Measurements from ENCODE around the gene ARHGAP26. TPM values are rescaled to one million over a fixed set of nuclear protein-coding genes. Genes with fewer than 3 reads are reported as not detected.
A peak's percentile ranks its signal among the peaks of the same experiment; 100 is the strongest.

ARHGAP26 gene
- total RNA-seq, 1 donor from 2014 or later = 36.7 TPM

GRCh38 chr5:142874540-142874939 is 104.4 kb downstream of the ARHGAP26 start:
- no peak for DNase-seq

DNA sequence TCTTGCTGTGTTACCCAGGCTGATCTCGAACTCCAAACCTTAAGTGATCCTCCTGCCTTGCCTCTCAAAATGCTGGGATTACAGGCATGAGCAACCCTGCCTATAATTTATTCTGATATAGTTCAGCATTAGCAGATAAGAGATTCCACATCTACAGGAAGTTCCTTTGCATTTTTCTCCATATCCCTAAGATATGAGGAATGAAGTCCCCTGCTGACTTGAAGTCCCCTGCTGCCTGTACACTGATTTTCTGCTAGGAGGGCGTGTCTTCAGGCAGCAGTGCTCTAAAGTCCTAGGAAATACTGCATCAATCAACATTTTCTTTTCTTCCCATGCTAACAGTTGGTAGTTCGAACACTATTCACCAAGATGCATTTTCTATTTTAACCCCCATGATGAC is 105.8 kb downstream of the ARHGAP26 start:
- DNase-seq = no peak

- no peak for DNase-seq
Observed at GRCh38 chr5:142876817-142877216, 106.6 kb downstream of the ARHGAP26 start.

GRCh38 chr5:142878111-142878510 is 107.9 kb downstream of the ARHGAP26 start:
- DNase-seq = no peak

GRCh38 chr5:142878638-142879037 is 108.5 kb downstream of the ARHGAP26 start:
- DNase-seq = no peak

GRCh38 chr5:142881076-142881783 is 111.1 kb downstream of the ARHGAP26 start:
- no peak for DNase-seq

- no peak for DNase-seq
Observed at GRCh38 chr5:142881784-142882126, 111.6 kb downstream of the ARHGAP26 start.

DNA sequence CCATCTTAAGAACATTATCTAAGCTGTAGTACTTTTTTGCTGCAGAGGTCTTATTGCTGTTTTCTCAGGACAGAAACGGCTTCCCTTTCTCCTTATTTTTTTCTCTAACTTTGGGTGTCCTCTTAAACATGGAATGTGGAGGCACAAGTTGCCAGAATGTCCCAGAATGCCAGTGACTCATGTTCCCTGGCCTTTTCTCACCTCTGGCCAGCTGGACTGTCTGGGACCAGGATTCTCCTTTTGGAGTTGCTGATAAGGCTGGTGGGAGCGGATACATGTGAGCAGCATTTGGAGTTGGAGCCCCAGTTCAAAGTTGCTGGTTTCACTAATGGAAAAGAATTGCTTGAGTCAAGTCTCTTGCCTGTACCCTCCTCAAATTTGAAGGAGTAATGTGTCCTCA is 112.8 kb downstream of the ARHGAP26 start:
- no peak for DNase-seq

GRCh38 chr5:142883438-142883837 is 113.3 kb downstream of the ARHGAP26 start:
- DNase-seq = no peak

DNA sequence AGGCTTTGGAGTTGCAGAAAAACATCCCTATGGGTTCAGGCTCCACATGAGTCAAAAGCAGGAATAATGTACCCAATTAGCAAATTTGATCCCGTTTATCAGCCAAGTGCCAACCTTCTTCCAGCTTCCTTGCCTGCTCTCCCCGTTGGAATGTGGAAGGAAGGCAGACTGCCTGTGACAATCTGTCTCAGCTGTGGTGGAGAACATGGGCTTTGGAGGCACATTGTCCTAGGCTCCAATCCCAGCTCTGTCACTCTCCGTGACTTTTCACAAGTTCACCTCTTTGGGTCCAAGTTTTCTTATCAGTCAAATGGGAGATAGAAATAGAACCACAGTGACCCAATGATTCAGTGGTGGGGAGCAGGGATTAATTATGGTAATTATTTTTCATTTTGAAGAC is 113.9 kb downstream of the ARHGAP26 start:
- no peak for DNase-seq

DNA sequence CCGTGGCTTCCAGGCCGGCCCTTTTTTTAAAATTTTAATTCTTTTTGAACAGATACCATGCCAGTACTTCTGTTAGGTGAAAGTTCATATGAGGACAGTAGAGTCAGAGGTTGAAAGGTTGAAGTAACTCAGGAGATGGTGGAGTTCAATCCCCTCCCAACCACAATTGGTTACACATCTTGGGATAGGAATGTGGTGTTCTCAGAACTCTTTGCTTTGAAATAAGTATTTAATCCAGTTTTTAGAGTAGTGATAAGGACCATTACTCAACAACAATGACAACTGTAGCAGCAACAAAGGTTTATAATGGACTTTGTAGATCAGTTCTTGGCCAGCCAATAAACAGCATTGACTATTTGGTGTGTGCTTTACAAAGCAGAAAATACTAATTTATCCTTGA is 116.0 kb downstream of the ARHGAP26 start:
- no peak for DNase-seq

GRCh38 chr5:142886956-142887355 is 116.8 kb downstream of the ARHGAP26 start:
- no peak for DNase-seq

GRCh38 chr5:142888469-142889085 is 118.4 kb downstream of the ARHGAP26 start:
- DNase-seq = peak; percentile 76

- no peak for DNase-seq
Observed at GRCh38 chr5:142892021-142892420, 121.8 kb downstream of the ARHGAP26 start.

GRCh38 chr5:142894315-142894714 is 124.1 kb downstream of the ARHGAP26 start:
- DNase-seq = no peak

GRCh38 chr5:142894749-142895148 is 124.6 kb downstream of the ARHGAP26 start:
- no peak for DNase-seq

- DNase-seq = no peak
Observed at GRCh38 chr5:142896325-142897007, 126.3 kb downstream of the ARHGAP26 start.

GRCh38 chr5:142897328-142897727 is 127.2 kb downstream of the ARHGAP26 start:
- no peak for DNase-seq

DNA sequence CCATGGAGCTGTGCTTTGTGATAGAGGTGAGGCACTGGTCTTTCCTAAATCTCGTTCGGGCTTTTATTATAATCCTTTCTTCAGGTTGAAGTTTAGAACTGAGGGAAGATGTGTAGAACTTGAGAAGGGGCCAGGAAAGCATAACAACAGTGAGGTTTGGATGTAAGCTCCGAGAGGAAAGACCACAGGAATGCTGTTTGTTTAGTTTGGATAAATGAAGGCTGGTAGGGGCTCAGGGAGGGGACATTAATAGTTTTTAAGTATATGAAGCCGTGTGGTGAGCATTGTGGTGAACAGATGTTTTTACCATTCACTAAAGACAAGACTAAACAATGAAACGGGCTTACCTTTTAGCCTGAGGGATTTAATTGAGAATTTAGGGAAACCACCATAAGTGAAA is 130.8 kb downstream of the ARHGAP26 start:
- DNase-seq = peak; percentile 64

DNA sequence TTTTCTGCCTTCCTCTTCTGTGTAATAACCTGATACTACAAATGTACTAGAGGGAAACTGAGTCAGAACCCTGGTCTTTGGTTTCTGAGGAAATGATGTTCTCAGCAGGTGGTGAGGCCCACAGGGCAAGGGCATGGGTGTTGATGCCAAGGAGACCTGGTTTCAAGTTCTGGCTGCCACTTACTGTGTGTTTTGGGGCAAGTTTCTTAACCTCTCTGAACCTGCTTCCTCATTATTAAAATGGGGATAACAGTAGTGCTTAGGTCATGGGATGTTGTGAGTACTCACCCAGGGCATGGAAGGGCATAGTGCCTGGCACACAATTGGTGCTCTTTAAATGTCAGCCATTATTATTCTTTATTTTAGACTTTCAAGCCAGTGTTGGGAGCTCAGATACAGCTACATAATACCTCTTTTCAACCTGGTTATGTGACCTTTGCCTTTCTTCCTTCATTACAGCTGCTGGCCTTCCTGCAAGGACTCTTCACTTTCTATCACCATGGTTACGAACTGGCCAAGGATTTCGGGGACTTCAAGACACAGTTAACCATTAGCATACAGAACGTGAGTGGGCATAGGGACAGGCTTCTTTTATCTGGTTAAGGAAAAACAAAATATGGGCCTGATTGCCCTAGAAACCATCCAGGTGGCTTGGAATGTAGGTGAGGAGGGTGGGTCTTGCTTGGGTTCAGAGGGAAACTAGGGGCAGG is 131.5 kb downstream of the ARHGAP26 start:
- no peak for DNase-seq

- peak; percentile 23 for DNase-seq
Observed at GRCh38 chr5:142902186-142902965, 132.2 kb downstream of the ARHGAP26 start.

- DNase-seq = no peak
Observed at GRCh38 chr5:142904416-142904815, 134.2 kb downstream of the ARHGAP26 start.
